Epithelial cell of prostate (primary cell): ENCODE data around the gene ASIC3.
"Not testable (repeated sequence)": the region's sequence is repeated elsewhere in the genome, so short reads cannot be mapped to it uniquely, and the experiment has no call there.

ENCODE experiments used
- DNase-seq: peaks from one replicate; pipeline ENCODE4 v3.0.0-alpha.2; 2011; ENCODE audit warnings: low read depth, low spot score
- H3K27ac ChIP-seq: fragments of 450-650 bp; 2 replicates; pipeline ENCODE4 v1.5.1; 2017; ENCODE audit warnings: mild to moderate bottlenecking

Gene ASIC3

GRCh38 chr7:151031011-151031410 is 17.3 kb upstream of the ASIC3 start:
- no peak overlapping the region for H3K27ac ChIP-seq
- DNase-seq, result no peak

- H3K27ac ChIP-seq, result no peak overlapping the region
- no peak for DNase-seq
These were observed 15.1 kb upstream of the ASIC3 start for GRCh38 chr7:151032936-151033863.

- H3K27ac ChIP-seq, result no peak overlapping the region
- DNase-seq, result no peak
These were observed 14.5 kb upstream of the ASIC3 start for GRCh38 chr7:151033864-151034249.

GRCh38 chr7:151034312-151035025 is 13.9 kb upstream of the ASIC3 start:
- H3K27ac ChIP-seq, result no peak overlapping the region

GRCh38 chr7:151035026-151035717 is 13.2 kb upstream of the ASIC3 start:
- H3K27ac ChIP-seq, result no peak overlapping the region
- DNase-seq, result no peak

More at GRCh38 chr7:151034312-151035025, 13.9 kb upstream of the ASIC3 start:
- DNase-seq, result no peak

- H3K27ac ChIP-seq, result no peak overlapping the region
- DNase-seq, result no peak
These were observed 12.4 kb upstream of the ASIC3 start for GRCh38 chr7:151035902-151036301.

GRCh38 chr7:151038951-151039849 is 9.1 kb upstream of the ASIC3 start:
- DNase-seq, result no peak
- peak overlapping the region; percentile 6 for H3K27ac ChIP-seq

- no peak for DNase-seq
- no peak overlapping the region for H3K27ac ChIP-seq
These were observed 8.3 kb upstream of the ASIC3 start for GRCh38 chr7:151039850-151040548.

- DNase-seq, result no peak
- H3K27ac ChIP-seq, result no peak overlapping the region
These were observed 7.5 kb upstream of the ASIC3 start for GRCh38 chr7:151040616-151041375.

- DNase-seq, H3K27ac ChIP-seq: not testable (repeated sequence)
These were observed 4.9 kb upstream of the ASIC3 start for GRCh38 chr7:151043449-151043848.

- H3K27ac ChIP-seq, result no peak overlapping the region
- no peak for DNase-seq
These were observed 4.4 kb upstream of the ASIC3 start for GRCh38 chr7:151043959-151044358.

- no peak for DNase-seq
- H3K27ac ChIP-seq, result no peak overlapping the region
These were observed 3.1 kb upstream of the ASIC3 start for GRCh38 chr7:151045262-151045661.

- H3K27ac ChIP-seq, result no peak overlapping the region
- DNase-seq, result no peak
These were observed 2.4 kb upstream of the ASIC3 start for GRCh38 chr7:151045967-151046366.

GRCh38 chr7:151046603-151047573 is 1.4 kb upstream of the ASIC3 start:
- H3K27ac ChIP-seq, result no peak overlapping the region
- DNase-seq, result no peak

GRCh38 chr7:151048911-151049463 is 656 bp downstream of the ASIC3 start:
- DNase-seq, result no peak
- H3K27ac ChIP-seq, result no peak overlapping the region

- H3K27ac ChIP-seq, result no peak overlapping the region
- DNase-seq, result no peak
These were observed 2.8 kb downstream of the ASIC3 start for GRCh38 chr7:151051108-151051507.

- no peak overlapping the region for H3K27ac ChIP-seq
- DNase-seq, result no peak
These were observed 4.8 kb downstream of the ASIC3 start for GRCh38 chr7:151053096-151053495.
